Measurements from ENCODE around the gene SLC34A3.

Gene SLC34A3

DNA sequence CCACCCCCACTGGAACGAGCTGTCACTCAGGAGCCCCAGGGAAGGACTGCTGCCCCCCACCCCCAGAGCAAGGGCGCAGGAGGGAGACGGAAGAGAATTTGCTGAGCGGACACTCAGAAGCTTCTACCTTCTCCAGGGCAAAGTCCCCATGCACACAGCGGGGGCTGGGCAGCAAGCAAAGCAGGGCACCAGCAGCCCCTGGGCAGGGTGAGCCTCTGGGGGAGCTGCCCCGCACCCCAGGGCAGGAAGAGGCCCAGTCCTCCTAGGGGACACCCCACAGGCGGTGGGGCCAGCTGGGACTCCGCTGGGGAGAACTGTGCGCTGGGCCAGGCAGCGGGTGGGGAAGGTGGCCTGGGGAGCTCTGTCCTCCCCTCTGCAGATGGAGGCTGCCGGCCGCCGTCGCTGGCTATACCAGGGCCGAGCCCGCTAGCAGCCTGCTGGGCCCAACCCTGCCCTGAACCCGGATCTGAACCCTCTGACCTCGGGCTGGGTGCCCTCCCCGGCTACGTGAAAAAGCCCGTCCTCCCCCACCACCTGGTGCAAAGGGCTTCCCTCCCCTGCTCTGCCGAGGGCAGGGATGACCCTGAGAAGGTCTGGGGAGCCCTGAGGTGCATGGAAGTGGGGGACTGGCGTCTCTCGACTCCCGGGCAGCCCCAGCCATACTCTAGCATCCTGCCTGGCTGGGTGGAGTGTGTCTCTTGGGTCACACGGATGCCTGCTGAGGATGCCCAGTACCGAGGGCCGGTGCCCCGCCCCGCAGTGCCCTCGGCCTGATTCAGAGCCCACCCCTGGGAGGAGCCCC is 597 bp upstream of the SLC34A3 start:
- no peak overlapping the region for H3K4me3 ChIP-seq (ENCODE audit: insufficient read depth, low read depth, low read length)
- H3K27me3 ChIP-seq (ENCODE audit: control insufficient read depth, insufficient read depth, low read length, poor library complexity, severe bottlenecking): no peaks in the 10 kb centered on the region
- no peaks in the 10 kb centered on the region for H3K36me3 ChIP-seq (ENCODE audit: control insufficient read depth, insufficient read depth, low read length)
- no peaks in the 10 kb centered on the region for H3K9me3 ChIP-seq (ENCODE audit: control insufficient read depth, low read length)
- 84 to 85% methylated on average over 31 of the region's 31 CpGs for WGBS, 2 experiments
- no peaks in the 10 kb centered on the region for H3K4me1 ChIP-seq (ENCODE audit: control insufficient read depth, insufficient read depth, low read length)
- H3K27ac ChIP-seq (ENCODE audit: insufficient read depth, low read depth, low read length, poor library complexity, severe bottlenecking): no peak overlapping the region

DNA sequence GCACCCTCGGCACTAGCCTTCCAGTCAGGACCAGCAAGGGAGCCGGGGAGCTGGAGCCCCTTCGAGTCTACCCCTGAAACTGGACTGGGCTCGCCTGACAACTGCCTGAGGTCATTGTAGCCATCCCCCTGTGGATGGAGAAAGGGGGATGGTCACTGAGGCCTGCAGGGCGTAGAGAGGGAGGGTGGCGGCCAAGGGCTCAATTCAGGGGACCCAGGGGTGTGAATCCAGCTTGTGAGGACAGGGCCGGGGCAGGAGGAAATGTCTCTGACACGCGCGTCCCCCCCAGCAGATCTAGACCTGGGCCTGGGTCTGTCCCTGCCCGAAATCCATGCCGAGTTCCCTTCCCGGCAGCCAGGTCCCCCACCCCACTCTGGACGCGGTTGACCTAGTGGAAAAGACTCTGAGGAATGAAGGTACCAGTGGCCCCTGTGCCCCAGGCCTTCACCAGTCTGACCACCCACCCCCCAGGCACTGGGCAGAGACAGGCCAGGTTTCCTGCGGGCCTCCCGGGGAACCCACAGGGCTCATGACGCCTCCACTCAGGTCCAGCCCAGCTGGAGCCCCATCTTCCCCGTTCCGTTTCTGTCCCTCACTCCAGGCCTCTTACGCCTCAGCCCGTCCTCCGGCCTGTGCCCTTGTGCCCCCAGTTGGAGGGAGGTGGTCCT is 805 bp downstream of the SLC34A3 start:
- Histone ChIP-seq H3K4me1 (ENCODE audit: control insufficient read depth, insufficient read depth, low read length) (peaks cover 4% of the 10 kb centered on the region), H3K27me3 (ENCODE audit: control insufficient read depth, insufficient read depth, low read length, poor library complexity, severe bottlenecking) (no peaks in the 10 kb centered on the region), H3K36me3 (ENCODE audit: control insufficient read depth, insufficient read depth, low read length) (no peaks in the 10 kb centered on the region), H3K4me3 (ENCODE audit: insufficient read depth, low read depth, low read length) (no peak overlapping the region), H3K9me3 (ENCODE audit: control insufficient read depth, low read length) (no peaks in the 10 kb centered on the region), H3K27ac (ENCODE audit: insufficient read depth, low read depth, low read length, poor library complexity, severe bottlenecking) (no peak overlapping the region)
- WGBS, 2 experiments: 91 to 92% methylated on average over 23 of the region's 23 CpGs

DNA sequence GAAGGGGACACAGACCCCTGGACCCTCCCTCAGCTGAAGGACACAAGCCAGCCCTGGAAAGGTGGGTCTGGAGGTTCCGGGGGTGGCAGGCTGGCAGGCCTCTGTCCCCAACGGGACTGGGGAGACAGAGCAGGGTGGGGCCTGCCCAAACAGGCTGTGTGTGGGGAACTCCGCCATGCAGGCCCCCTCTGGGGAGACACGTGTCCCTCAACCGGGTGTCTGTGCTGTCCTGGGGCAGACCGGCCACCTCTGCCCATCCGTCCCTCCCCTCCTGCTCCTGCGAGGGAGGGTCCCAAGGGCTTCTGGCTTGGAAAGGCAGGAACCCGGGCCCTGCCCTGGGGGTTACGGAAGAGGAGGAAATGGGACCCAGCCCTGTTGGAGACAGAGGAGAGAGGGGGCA is 1.4 kb downstream of the SLC34A3 start:
- 90 to 91% methylated on average over 10 of the region's 10 CpGs for WGBS, 2 experiments
- Histone ChIP-seq H3K27ac (ENCODE audit: insufficient read depth, low read depth, low read length, poor library complexity, severe bottlenecking) (no peak overlapping the region), H3K4me3 (ENCODE audit: insufficient read depth, low read depth, low read length) (no peak overlapping the region), H3K9me3 (ENCODE audit: control insufficient read depth, low read length) (no peaks in the 10 kb centered on the region), H3K27me3 (ENCODE audit: control insufficient read depth, insufficient read depth, low read length, poor library complexity, severe bottlenecking) (no peaks in the 10 kb centered on the region), H3K36me3 (ENCODE audit: control insufficient read depth, insufficient read depth, low read length) (no peaks in the 10 kb centered on the region), H3K4me1 (ENCODE audit: control insufficient read depth, insufficient read depth, low read length) (peaks cover 10% of the 10 kb centered on the region)

DNA sequence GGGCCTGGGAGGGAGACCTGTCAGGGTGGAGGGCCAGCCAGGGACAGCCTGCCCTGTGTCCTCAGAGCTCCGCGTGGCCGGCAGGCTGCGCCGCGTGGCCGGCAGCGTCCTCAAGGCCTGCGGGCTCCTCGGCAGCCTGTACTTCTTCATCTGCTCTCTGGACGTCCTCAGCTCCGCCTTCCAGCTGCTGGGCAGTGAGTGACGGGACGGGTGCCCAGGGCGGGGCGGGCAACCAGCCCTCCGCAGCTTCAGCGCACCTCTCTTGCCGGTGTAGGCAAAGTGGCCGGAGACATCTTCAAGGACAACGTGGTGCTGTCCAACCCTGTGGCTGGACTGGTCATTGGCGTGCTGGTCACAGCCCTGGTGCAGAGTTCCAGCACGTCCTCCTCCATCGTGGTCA is 1.8 kb downstream of the SLC34A3 start:
- peaks cover 14% of the 10 kb centered on the region for H3K4me1 ChIP-seq (ENCODE audit: control insufficient read depth, insufficient read depth, low read length)
- no peak overlapping the region for H3K27ac ChIP-seq (ENCODE audit: insufficient read depth, low read depth, low read length, poor library complexity, severe bottlenecking)
- no peak overlapping the region for H3K4me3 ChIP-seq (ENCODE audit: insufficient read depth, low read depth, low read length)
- no peaks in the 10 kb centered on the region for H3K36me3 ChIP-seq (ENCODE audit: control insufficient read depth, insufficient read depth, low read length)
- 91 to 92% methylated on average over 24 of the region's 24 CpGs for WGBS, 2 experiments
- H3K9me3 ChIP-seq (ENCODE audit: control insufficient read depth, low read length): no peaks in the 10 kb centered on the region
- no peaks in the 10 kb centered on the region for H3K27me3 ChIP-seq (ENCODE audit: control insufficient read depth, insufficient read depth, low read length, poor library complexity, severe bottlenecking)

DNA sequence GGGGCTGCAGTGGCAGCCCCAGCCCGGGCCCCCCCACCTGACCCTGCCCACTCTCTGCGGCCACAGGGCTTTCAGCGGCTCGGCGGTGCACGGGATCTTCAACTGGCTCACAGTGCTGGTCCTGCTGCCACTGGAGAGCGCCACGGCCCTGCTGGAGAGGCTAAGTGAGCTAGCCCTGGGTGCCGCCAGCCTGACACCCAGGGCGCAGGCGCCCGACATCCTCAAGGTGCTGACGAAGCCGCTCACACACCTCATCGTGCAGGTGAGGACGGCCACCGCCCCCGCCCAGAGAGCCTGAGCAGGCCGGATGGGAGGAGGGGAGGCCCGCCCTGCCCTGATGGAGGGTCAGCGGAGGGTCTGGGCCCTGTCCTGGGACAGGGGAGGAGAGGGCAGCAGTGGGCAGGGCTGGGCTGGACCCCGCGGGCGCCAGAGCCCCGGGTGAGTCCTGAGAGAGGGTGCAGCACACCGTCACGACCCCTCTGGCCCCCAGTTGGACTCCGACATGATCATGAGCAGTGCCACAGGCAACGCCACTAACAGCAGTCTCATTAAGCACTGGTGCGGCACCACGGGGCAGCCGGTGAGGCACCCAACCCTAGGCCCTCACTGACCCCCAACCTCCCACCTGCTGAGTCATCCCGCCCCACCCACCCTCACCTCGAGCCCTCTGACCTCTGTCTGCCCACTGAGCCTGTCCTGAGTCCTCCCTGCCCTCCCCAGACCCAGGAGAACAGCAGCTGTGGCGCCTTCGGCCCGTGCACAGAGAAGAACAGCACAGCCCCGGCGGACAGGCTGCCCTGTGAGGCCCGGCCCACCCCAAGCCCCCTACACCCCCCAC is 2.7 kb downstream of the SLC34A3 start:
- WGBS, 2 experiments: 87 to 88% methylated on average over 37 to 39 of the region's 40 CpGs
- Histone ChIP-seq H3K36me3 (ENCODE audit: control insufficient read depth, insufficient read depth, low read length) (no peaks in the 10 kb centered on the region), H3K27ac (ENCODE audit: insufficient read depth, low read depth, low read length, poor library complexity, severe bottlenecking) (no peak overlapping the region), H3K9me3 (ENCODE audit: control insufficient read depth, low read length) (no peaks in the 10 kb centered on the region), H3K4me1 (ENCODE audit: control insufficient read depth, insufficient read depth, low read length) (peaks cover 21% of the 10 kb centered on the region), H3K27me3 (ENCODE audit: control insufficient read depth, insufficient read depth, low read length, poor library complexity, severe bottlenecking) (no peaks in the 10 kb centered on the region), H3K4me3 (ENCODE audit: insufficient read depth, low read depth, low read length) (no peak overlapping the region)

DNA sequence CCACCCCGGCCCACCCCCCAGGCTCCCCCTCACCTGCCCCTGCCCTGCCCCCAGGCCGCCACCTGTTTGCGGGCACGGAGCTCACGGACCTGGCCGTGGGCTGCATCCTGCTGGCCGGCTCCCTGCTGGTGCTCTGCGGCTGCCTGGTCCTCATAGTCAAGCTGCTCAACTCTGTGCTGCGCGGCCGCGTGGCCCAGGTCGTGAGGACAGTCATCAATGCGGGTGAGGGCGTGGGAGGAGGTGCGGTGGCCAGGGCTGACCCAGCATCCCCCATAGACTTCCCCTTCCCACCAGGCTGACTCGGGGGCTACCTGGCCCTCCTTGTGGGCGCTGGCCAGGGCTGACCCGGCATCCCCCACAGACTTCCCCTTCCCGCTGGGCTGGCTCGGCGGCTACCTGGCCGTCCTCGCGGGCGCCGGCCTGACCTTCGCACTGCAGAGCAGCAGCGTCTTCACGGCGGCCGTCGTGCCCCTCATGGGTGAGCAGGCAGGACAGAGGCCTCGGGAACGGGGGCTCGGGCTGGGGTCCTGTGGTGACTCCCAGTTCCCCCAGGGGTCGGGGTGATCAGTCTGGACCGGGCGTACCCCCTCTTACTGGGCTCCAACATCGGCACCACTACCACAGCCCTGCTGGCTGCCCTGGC is 3.5 kb downstream of the SLC34A3 start:
- no peak overlapping the region for H3K4me3 ChIP-seq (ENCODE audit: insufficient read depth, low read depth, low read length)
- H3K27ac ChIP-seq (ENCODE audit: insufficient read depth, low read depth, low read length, poor library complexity, severe bottlenecking): no peak overlapping the region
- no peaks in the 10 kb centered on the region for H3K27me3 ChIP-seq (ENCODE audit: control insufficient read depth, insufficient read depth, low read length, poor library complexity, severe bottlenecking)
- WGBS, 2 experiments: 89% methylated on average over 40 of the region's 40 CpGs
- H3K36me3 ChIP-seq (ENCODE audit: control insufficient read depth, insufficient read depth, low read length): no peaks in the 10 kb centered on the region
- peaks cover 27% of the 10 kb centered on the region for H3K4me1 ChIP-seq (ENCODE audit: control insufficient read depth, insufficient read depth, low read length)
- no peaks in the 10 kb centered on the region for H3K9me3 ChIP-seq (ENCODE audit: control insufficient read depth, low read length)

DNA sequence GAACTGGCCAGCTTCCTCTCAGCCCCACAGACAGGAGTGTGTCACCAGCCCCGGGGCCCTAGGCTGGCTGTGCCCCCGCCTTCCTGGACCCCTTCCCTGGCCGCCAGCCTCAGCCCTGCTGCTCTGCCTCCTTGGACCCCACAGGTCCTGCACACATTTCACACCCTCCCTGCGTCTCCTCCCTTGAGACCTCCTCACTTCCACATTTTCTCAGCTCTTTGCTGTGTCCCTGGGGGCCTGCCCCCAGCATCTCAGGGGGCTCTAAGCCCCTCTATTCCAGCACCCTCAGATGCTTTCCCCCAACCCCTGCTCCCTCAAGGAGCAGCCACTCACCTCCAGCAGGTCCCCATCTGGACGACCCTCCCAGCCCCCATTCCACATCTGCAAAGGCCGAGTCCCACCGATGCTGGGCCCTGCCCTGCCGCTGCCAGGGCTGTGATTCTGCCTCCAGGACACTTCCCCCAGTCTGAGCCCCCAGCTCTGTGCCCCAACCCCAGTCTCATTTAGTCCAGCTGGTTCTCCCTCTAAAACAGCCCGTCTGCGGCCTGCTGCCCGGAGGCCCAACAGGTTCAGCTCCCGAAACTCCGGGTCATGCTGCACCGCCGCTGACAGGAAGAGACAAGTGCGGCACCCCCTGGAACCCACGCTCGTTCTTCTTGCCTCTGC is 4.2 kb downstream of the SLC34A3 start:
- Histone ChIP-seq H3K4me1 (ENCODE audit: control insufficient read depth, insufficient read depth, low read length) (peaks cover 29% of the 10 kb centered on the region), H3K9me3 (ENCODE audit: control insufficient read depth, low read length) (no peaks in the 10 kb centered on the region), H3K27ac (ENCODE audit: insufficient read depth, low read depth, low read length, poor library complexity, severe bottlenecking) (no peak overlapping the region), H3K36me3 (ENCODE audit: control insufficient read depth, insufficient read depth, low read length) (no peaks in the 10 kb centered on the region), H3K4me3 (ENCODE audit: insufficient read depth, low read depth, low read length) (no peak overlapping the region), H3K27me3 (ENCODE audit: control insufficient read depth, insufficient read depth, low read length, poor library complexity, severe bottlenecking) (no peaks in the 10 kb centered on the region)
- WGBS, 2 experiments: 83 to 88% methylated on average over 17 to 18 of the region's 18 CpGs

DNA sequence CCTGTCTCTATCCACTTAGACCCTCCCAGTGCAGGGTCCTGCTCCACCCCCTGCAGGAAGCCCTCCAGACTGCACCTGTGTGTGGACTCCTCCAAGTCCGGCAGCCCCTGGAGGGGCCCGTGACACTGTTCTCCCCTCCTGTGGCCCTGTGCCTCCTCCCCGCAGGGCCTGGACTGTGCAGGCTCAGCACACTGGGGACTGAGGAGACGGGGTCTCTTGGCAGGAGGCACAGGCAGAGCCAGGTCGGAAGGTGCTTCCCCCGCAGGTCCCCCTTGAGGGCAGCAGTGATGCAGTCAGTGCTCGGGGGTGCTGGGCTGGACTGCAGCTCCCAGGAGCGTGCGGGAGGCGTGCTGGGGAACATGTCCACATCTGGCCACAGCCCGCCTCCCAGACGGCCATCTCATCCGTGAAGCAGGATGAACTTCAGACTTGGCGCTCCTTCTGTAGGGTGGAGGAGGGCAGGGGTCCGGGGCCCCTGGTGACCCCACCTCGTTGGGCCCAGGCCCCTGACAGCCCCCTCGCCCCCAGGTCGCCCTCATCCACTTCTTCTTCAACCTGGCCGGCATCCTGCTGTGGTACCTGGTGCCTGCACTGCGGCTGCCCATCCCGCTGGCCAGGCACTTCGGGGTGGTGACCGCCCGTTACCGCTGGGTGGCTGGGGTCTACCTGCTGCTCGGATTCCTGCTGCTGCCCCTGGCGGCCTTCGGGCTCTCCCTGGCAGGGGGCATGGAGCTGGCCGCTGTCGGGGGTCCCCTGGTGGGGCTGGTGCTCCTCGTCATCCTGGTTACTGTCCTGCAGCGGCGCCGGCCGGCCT is 4.9 kb downstream of the SLC34A3 start:
- 84 to 85% methylated on average over 35 of the region's 35 CpGs for WGBS, 2 experiments
- Histone ChIP-seq H3K36me3 (ENCODE audit: control insufficient read depth, insufficient read depth, low read length) (no peaks in the 10 kb centered on the region), H3K27me3 (ENCODE audit: control insufficient read depth, insufficient read depth, low read length, poor library complexity, severe bottlenecking) (no peaks in the 10 kb centered on the region), H3K27ac (ENCODE audit: insufficient read depth, low read depth, low read length, poor library complexity, severe bottlenecking) (no peak overlapping the region), H3K4me3 (ENCODE audit: insufficient read depth, low read depth, low read length) (no peak overlapping the region), H3K4me1 (ENCODE audit: control insufficient read depth, insufficient read depth, low read length) (peaks cover 29% of the 10 kb centered on the region), H3K9me3 (ENCODE audit: control insufficient read depth, low read length) (no peaks in the 10 kb centered on the region)
